ENCODE results near the gene SLC35E3. TPM values are rescaled to one million over a fixed set of nuclear protein-coding genes. Genes with fewer than 3 reads are reported as not detected.

Gene SLC35E3
- total RNA-seq, 1 donor from 2014 or later, result 9.5 TPM

- no peak for DNase-seq (ENCODE audit: extremely low spot score, unreplicated experiment)
- Mint-ChIP-seq H3K4me1 (ENCODE audit: unreplicated experiment) (peaks cover 22% of the 10 kb centered on the region), H3K36me3 (ENCODE audit: unreplicated experiment) (peaks cover 12% of the 10 kb centered on the region), H3K27ac (ENCODE audit: unreplicated experiment) (no peak overlapping the region), H3K27me3 (ENCODE audit: unreplicated experiment) (no peaks in the 10 kb centered on the region), H3K4me3 (ENCODE audit: unreplicated experiment) (no peak overlapping the region), H3K9me3 (ENCODE audit: unreplicated experiment) (no peaks in the 10 kb centered on the region)
- TF ChIP-seq CTCF (IDR thresholded peaks at IDR 0.05), result no peak
Measured at GRCh38 chr12:68750506-68750905, 4.5 kb downstream of the SLC35E3 start.

DNA sequence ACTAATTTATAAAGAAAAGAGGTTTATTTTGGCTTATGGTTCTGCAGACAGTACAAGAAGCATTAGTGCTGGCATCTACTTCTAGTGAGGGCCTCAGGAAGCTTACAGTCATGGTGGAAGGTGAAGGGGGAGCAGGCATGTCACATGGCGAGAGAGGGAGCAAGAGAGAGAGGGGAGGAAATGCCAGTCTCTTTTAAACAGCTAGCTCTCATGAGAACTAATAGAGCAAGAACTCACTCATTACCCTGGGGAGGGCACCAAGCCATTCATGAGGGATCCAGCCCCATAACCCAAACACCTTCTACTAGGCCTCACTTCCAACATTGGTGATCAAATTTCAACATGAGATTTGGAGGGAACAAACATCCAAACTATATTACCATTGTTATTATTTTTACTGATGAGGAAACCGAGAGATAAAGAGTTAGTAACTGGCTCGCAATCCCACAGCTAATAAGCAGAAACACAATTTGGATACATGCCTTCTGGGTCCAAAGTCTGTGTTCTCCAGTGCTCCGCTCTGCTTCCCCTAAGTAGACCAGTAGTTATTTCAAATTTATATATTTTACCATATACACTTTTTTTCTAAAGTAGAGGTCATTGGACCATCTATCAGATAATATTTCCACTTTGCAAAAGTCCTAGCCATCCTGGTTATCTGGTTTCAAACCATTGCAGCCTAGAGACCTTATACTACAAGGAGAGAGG, 9.7 kb downstream of the SLC35E3 start:
- Mint-ChIP-seq H3K4me3 (ENCODE audit: unreplicated experiment) (no peak overlapping the region), H3K27ac (ENCODE audit: unreplicated experiment) (no peak overlapping the region), H3K36me3 (ENCODE audit: unreplicated experiment) (peaks cover 31% of the 10 kb centered on the region), H3K4me1 (ENCODE audit: unreplicated experiment) (peaks cover 2% of the 10 kb centered on the region), H3K27me3 (ENCODE audit: unreplicated experiment) (no peaks in the 10 kb centered on the region), H3K9me3 (ENCODE audit: unreplicated experiment) (no peaks in the 10 kb centered on the region)
- no peak for TF ChIP-seq CTCF (IDR thresholded peaks at IDR 0.05)
- DNase-seq (ENCODE audit: extremely low spot score, unreplicated experiment), result no peak

DNA sequence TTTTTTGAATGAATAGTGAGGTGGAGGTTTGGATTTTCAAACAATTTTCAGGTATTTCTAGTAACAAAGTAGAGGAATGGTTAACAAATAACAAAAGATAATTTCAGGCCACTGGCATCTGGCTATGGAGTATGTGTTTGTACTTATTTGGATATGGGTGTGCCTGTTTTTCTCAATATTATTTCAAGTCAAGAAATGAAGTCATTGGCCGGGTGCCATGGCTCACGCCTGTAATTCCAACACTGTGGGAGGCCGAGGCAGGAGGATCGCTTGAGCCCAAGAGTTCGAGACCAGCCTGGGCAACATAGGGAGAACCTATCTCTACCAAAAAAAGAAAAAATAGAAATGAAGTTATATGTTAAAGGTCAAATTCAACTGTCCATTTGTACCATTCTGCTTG, 13.9 kb downstream of the SLC35E3 start:
- Mint-ChIP-seq H3K27ac (ENCODE audit: unreplicated experiment) (no peak overlapping the region), H3K27me3 (ENCODE audit: unreplicated experiment) (no peaks in the 10 kb centered on the region), H3K36me3 (ENCODE audit: unreplicated experiment) (peaks cover 41% of the 10 kb centered on the region)

DNA sequence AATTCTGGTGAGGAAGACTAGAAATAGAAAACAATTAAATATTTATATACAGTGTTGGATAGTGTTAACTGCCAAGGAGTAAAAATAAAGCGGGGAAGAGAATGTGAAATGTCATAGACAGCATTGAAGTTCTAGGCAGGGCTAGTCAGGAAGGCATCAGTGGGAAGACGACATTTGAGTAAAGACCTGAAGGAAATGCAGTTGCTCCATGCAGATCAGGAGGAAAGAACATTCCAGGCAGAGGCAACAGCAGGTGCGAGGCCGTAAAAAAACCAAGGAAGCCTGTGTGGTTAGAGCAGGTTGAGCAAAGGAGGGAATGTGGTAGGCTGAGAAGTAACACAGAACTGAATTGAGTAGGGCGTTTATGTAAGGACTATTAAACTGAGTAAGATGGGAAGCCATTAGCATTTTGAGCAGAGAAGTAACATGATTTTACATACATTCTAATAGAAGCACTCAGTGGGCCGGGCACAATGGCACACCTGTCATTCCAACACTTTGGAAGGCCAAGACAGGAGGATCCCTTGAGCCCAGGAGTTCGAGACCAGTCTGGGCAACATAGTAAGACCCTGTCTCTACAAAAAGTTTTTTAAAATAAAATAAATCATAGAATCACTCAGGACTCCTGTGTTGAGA, 14.9 kb downstream of the SLC35E3 start:
- no peak overlapping the region for H3K27ac Mint-ChIP-seq (ENCODE audit: unreplicated experiment)
- peaks cover 35% of the 10 kb centered on the region for H3K36me3 Mint-ChIP-seq (ENCODE audit: unreplicated experiment)
- H3K27me3 Mint-ChIP-seq (ENCODE audit: unreplicated experiment), result no peaks in the 10 kb centered on the region
- peaks cover 2% of the 10 kb centered on the region for H3K4me1 Mint-ChIP-seq (ENCODE audit: unreplicated experiment)
- no peak for DNase-seq (ENCODE audit: extremely low spot score, unreplicated experiment)
- H3K4me3 Mint-ChIP-seq (ENCODE audit: unreplicated experiment), result no peak overlapping the region
- TF ChIP-seq CTCF (IDR thresholded peaks at IDR 0.05), result no peak
- H3K9me3 Mint-ChIP-seq (ENCODE audit: unreplicated experiment), result no peaks in the 10 kb centered on the region

More for the DNA sequence above, 13.9 kb downstream of the SLC35E3 start:
- no peak for TF ChIP-seq CTCF (IDR thresholded peaks at IDR 0.05)
- Mint-ChIP-seq H3K4me3 (ENCODE audit: unreplicated experiment) (no peak overlapping the region), H3K9me3 (ENCODE audit: unreplicated experiment) (no peaks in the 10 kb centered on the region), H3K4me1 (ENCODE audit: unreplicated experiment) (peaks cover 2% of the 10 kb centered on the region)
- DNase-seq (ENCODE audit: extremely low spot score, unreplicated experiment), result no peak

GRCh38 chr12:68761442-68761812, 15.5 kb downstream of the SLC35E3 start:
- no peak for TF ChIP-seq CTCF (IDR thresholded peaks at IDR 0.05)
- H3K36me3 Mint-ChIP-seq (ENCODE audit: unreplicated experiment), result peaks cover 30% of the 10 kb centered on the region
- no peak overlapping the region for H3K27ac Mint-ChIP-seq (ENCODE audit: unreplicated experiment)
- H3K9me3 Mint-ChIP-seq (ENCODE audit: unreplicated experiment), result no peaks in the 10 kb centered on the region
- no peaks in the 10 kb centered on the region for H3K27me3 Mint-ChIP-seq (ENCODE audit: unreplicated experiment)
- DNase-seq (ENCODE audit: extremely low spot score, unreplicated experiment), result no peak
- H3K4me1 Mint-ChIP-seq (ENCODE audit: unreplicated experiment), result peaks cover 2% of the 10 kb centered on the region
- H3K4me3 Mint-ChIP-seq (ENCODE audit: unreplicated experiment), result no peak overlapping the region

All from osteocyte (in vitro differentiated cells).